CD4-positive, alpha-beta T cell treated with Interleukin-2 at 100 ng/mL for 4 hours (primary cell): ENCODE results near the gene DAPK2.
A peak's percentile ranks its signal among the peaks of the same experiment; 100 is the strongest.

Experiments used
- DNase-seq: peaks from one replicate; pipeline ENCODE4 v3.0.0-alpha.2; 2020; ENCODE audit warnings: low spot score

DAPK2 gene

GRCh38 chr15:63893866-63894661 is 152.2 kb downstream of the DAPK2 start:
- DNase-seq = no peak

- DNase-seq = peak; percentile 76
Observed at GRCh38 chr15:63892794-63893441, 153.4 kb downstream of the DAPK2 start.

GRCh38 chr15:63891768-63892133 is 154.5 kb downstream of the DAPK2 start:
- no peak for DNase-seq

GRCh38 chr15:63891079-63891767 is 155.1 kb downstream of the DAPK2 start:
- DNase-seq = peak; percentile 76

GRCh38 chr15:63890617-63891016 is 155.7 kb downstream of the DAPK2 start:
- DNase-seq = no peak

- no peak for DNase-seq
Observed at GRCh38 chr15:63889831-63890230, 156.5 kb downstream of the DAPK2 start.

- no peak for DNase-seq
Observed at GRCh38 chr15:63888823-63889222, 157.5 kb downstream of the DAPK2 start.

GRCh38 chr15:63888146-63888545 is 158.1 kb downstream of the DAPK2 start:
- no peak for DNase-seq

- no peak for DNase-seq
Observed at GRCh38 chr15:63887630-63888029, 158.7 kb downstream of the DAPK2 start.

GRCh38 chr15:63884953-63885352 is 161.3 kb downstream of the DAPK2 start:
- DNase-seq = no peak

GRCh38 chr15:63881431-63881830 is 164.9 kb downstream of the DAPK2 start:
- no peak for DNase-seq

- DNase-seq = no peak
Observed at GRCh38 chr15:63880744-63881143, 165.5 kb downstream of the DAPK2 start.

GRCh38 chr15:63879995-63880394 is 166.3 kb downstream of the DAPK2 start:
- DNase-seq = no peak

GRCh38 chr15:63879211-63879610 is 167.1 kb downstream of the DAPK2 start:
- DNase-seq = no peak

- DNase-seq = no peak
Observed at GRCh38 chr15:63877713-63878271, 168.5 kb downstream of the DAPK2 start.

GRCh38 chr15:63876085-63876662 is 170.1 kb downstream of the DAPK2 start:
- no peak for DNase-seq

- DNase-seq = no peak
Observed at GRCh38 chr15:63874616-63875015, 171.7 kb downstream of the DAPK2 start.

- no peak for DNase-seq
Observed at GRCh38 chr15:63872759-63873510, 173.3 kb downstream of the DAPK2 start.

GRCh38 chr15:63870487-63871209 is 175.6 kb downstream of the DAPK2 start:
- no peak for DNase-seq

GRCh38 chr15:63870043-63870394 is 176.3 kb downstream of the DAPK2 start:
- peak; percentile 29 for DNase-seq
